H1 (cell line): Measurements from ENCODE around the gene HMGA1.

Experiments
- EZH2 ChIP-seq: fragments of 200-600 bp; sonication (generic); IDR thresholded peaks from 2 replicates; pipeline ENCODE4 v1.7.1; 2012; ENCODE audit warnings: low read depth, mild to moderate bottlenecking, moderate library complexity, low read length, inconsistent platforms; ENCODE audit not compliant: severe bottlenecking
- GTF2F1 ChIP-seq: IDR thresholded peaks from 2 replicates; pipeline ENCODE4 v1.6.1; 2012; ENCODE audit warnings: low read depth, low read length, improper control_type of control experiment, borderline replicate concordance
- HDAC6 ChIP-seq: IDR thresholded peaks from one replicate; pipeline ENCODE4 v1.7.1; 2012; ENCODE audit warnings: low read depth, mild to moderate bottlenecking, inconsistent platforms, low read length, moderate library complexity
- POLR2A ChIP-seq, 2 experiments: IDR thresholded peaks; 1 replicate in 1 of 2; 2 replicates in 1 of 2; pipeline ENCODE4 v1.6.1; 2011; ENCODE audit warnings: low read depth in 2 of 2, low read length in 2 of 2, mild to moderate bottlenecking in 2 of 2; ENCODE audit errors: control extremely low read depth in 1 of 2
- TF ChIP-seq, protein P1 (sequence below), 3 experiments: IDR thresholded peaks; 1 replicate in 2 of 3; 2 replicates in 1 of 3; pipeline versions ENCODE4 v1.5.1 to v1.6.1; 2011; ENCODE audit warnings: low read length in 3 of 3, mild to moderate bottlenecking in 3 of 3, inconsistent platforms in 2 of 3, low read depth in 1 of 3, moderate library complexity in 1 of 3; ENCODE audit not compliant: insufficient read depth in 1 of 3; ENCODE audit errors: control extremely low read depth in 1 of 3
- TF ChIP-seq, protein P2 (sequence below): IDR thresholded peaks from 2 replicates; pipeline ENCODE4 v1.6.1; 2011; ENCODE audit warnings: low read depth, mild to moderate bottlenecking, low read length; ENCODE audit not compliant: insufficient read depth

GRCh38 chr6:34248198-34248726, 11.6 kb downstream of the HMGA1 start:
- no peak for TF ChIP-seq POLR2A (IDR thresholded peaks at IDR 0.05; ENCODE audit: control extremely low read depth in 1 of 2, low read depth in 2 of 2, low read length in 2 of 2)
- TF ChIP-seq, protein P1, sequence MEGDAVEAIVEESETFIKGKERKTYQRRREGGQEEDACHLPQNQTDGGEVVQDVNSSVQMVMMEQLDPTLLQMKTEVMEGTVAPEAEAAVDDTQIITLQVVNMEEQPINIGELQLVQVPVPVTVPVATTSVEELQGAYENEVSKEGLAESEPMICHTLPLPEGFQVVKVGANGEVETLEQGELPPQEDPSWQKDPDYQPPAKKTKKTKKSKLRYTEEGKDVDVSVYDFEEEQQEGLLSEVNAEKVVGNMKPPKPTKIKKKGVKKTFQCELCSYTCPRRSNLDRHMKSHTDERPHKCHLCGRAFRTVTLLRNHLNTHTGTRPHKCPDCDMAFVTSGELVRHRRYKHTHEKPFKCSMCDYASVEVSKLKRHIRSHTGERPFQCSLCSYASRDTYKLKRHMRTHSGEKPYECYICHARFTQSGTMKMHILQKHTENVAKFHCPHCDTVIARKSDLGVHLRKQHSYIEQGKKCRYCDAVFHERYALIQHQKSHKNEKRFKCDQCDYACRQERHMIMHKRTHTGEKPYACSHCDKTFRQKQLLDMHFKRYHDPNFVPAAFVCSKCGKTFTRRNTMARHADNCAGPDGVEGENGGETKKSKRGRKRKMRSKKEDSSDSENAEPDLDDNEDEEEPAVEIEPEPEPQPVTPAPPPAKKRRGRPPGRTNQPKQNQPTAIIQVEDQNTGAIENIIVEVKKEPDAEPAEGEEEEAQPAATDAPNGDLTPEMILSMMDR (IDR thresholded peaks at IDR 0.05; ENCODE audit: control extremely low read depth in 1 of 3, insufficient read depth in 1 of 3, low read depth in 1 of 3, low read length in 3 of 3) = no peak
- TF ChIP-seq GTF2F1 = no peak
- TF ChIP-seq HDAC6 = no peak
- TF ChIP-seq, protein P2, sequence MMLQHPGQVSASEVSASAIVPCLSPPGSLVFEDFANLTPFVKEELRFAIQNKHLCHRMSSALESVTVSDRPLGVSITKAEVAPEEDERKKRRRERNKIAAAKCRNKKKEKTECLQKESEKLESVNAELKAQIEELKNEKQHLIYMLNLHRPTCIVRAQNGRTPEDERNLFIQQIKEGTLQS = no peak
- TF ChIP-seq EZH2 = no peak
